ENCODE results near the gene RASAL3.

The RASAL3 gene

DNA sequence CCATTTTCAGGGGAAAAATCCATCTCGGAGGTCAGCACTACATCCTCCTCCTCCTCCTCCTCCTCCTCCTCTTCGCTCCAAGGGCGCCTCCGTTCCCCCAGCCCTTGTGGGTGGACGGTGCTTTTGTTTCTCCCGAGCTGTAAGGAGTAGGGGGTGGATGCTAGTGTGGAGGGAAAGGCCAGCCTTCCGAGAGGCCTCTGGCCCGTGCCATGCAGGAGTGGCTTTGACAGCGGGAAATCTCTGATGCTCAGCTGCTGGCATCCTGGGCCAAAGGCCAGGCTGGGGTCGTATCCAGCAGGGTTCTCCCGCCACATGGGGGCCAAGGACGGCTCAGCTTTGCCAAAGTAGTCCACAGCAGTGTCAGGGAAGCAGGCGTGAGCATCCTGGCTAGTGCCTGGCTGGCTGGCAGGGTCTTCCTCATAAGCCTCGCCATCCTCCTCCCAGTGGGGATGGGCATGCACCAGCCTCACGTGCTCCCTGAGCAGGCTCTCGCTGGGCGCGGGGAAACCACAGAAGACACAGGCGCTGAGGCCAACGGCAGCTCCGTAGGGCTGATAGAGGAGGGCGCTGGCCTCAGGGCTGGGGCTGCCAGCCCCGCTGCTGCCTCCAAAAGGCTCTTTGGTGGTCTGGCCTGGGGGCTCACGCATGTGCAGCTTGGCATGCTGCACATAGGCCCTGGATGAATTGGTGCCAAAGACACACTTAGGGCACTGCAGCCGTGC is 25.1 kb downstream of the RASAL3 start:
- H3K36me3 ChIP-seq (ENCODE audit: insufficient read depth, insufficient read length, low read length) = no peaks in the 10 kb centered on the region
- TF ChIP-seq YY1 (IDR thresholded peaks at IDR 0.05; ENCODE audit: insufficient read depth, insufficient read length) (no peak), SUZ12 (IDR thresholded peaks at IDR 0.05; ENCODE audit: extremely low read depth, insufficient read depth, insufficient read length) (no peak), ZNF274 (IDR thresholded peaks at IDR 0.05; ENCODE audit: low read depth, low read length) (no peak)
- H3K9ac ChIP-seq (ENCODE audit: insufficient read length, low read depth) = peak overlapping the region; percentile 8
- DNase-seq (ENCODE audit: low read depth, low spot score) = no peak
- no peak overlapping the region for H3K4me3 ChIP-seq (ENCODE audit: insufficient read length, low read depth)
- peaks cover 25% of the 10 kb centered on the region for H3K4me1 ChIP-seq (ENCODE audit: insufficient read depth, insufficient read length)
- no peaks in the 10 kb centered on the region for H3K9me3 ChIP-seq (ENCODE audit: insufficient read depth, low read length)
- no peaks in the 10 kb centered on the region for H3K27me3 ChIP-seq (ENCODE audit: insufficient read depth, insufficient read length)

DNA sequence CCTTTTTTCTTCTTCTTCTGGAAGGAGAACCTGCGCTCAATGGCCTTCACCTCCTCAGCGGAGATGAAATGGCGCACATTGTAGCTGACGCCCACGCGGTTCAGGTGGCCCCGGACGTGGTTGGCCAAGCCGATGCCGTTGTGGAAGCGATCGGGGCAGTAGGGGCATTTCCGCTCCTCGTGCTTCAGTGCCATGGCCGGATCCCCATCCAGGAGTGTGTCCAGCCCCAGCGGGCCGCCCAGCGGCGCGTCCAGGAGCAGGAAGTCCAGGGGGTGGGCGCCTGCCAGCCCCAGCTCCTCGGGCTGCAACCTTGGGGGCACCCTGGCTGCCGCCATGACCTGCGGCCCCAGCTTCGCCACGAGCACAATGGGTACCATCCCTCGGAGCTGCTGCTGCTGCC is 25.8 kb downstream of the RASAL3 start:
- Histone ChIP-seq H3K36me3 (ENCODE audit: insufficient read depth, insufficient read length, low read length) (no peaks in the 10 kb centered on the region), H3K9me3 (ENCODE audit: insufficient read depth, low read length) (no peaks in the 10 kb centered on the region), H3K4me1 (ENCODE audit: insufficient read depth, insufficient read length) (peaks cover 25% of the 10 kb centered on the region), H3K4me3 (ENCODE audit: insufficient read length, low read depth) (no peak overlapping the region), H3K27me3 (ENCODE audit: insufficient read depth, insufficient read length) (no peaks in the 10 kb centered on the region), H3K9ac (ENCODE audit: insufficient read length, low read depth) (no peak overlapping the region)
- TF ChIP-seq YY1 (IDR thresholded peaks at IDR 0.05; ENCODE audit: insufficient read depth, insufficient read length) = no peak
- no peak for TF ChIP-seq SUZ12 (IDR thresholded peaks at IDR 0.05; ENCODE audit: extremely low read depth, insufficient read depth, insufficient read length)
- TF ChIP-seq ZNF274 (IDR thresholded peaks at IDR 0.05; ENCODE audit: low read depth, low read length) = no peak
- DNase-seq (ENCODE audit: low read depth, low spot score) = no peak

DNA sequence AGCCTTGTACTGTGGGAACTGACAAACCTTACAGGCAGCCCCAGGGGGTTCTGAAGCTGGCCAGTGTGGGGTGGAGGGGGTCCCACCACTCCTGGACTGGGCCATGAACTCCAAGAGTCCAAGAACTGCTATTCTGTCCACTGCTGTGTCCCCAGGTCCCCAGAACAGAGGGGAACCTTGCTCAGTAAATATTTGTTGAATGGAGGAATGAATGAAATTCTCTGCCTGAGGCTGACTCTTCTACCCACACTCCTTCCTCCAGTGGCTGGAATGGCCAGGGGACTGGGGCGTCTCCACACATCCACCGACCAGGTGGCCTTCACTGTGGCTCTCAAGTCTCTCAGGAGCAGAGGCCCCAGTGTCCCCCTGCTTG is 26.2 kb downstream of the RASAL3 start:
- Histone ChIP-seq H3K9me3 (ENCODE audit: insufficient read depth, low read length) (no peaks in the 10 kb centered on the region), H3K4me1 (ENCODE audit: insufficient read depth, insufficient read length) (peaks cover 28% of the 10 kb centered on the region), H3K36me3 (ENCODE audit: insufficient read depth, insufficient read length, low read length) (no peaks in the 10 kb centered on the region), H3K9ac (ENCODE audit: insufficient read length, low read depth) (no peak overlapping the region), H3K27me3 (ENCODE audit: insufficient read depth, insufficient read length) (no peaks in the 10 kb centered on the region), H3K4me3 (ENCODE audit: insufficient read length, low read depth) (no peak overlapping the region)
- TF ChIP-seq ZNF274 (IDR thresholded peaks at IDR 0.05; ENCODE audit: low read depth, low read length) (no peak), YY1 (IDR thresholded peaks at IDR 0.05; ENCODE audit: insufficient read depth, insufficient read length) (no peak)
- no peak for DNase-seq (ENCODE audit: low read depth, low spot score)

DNA sequence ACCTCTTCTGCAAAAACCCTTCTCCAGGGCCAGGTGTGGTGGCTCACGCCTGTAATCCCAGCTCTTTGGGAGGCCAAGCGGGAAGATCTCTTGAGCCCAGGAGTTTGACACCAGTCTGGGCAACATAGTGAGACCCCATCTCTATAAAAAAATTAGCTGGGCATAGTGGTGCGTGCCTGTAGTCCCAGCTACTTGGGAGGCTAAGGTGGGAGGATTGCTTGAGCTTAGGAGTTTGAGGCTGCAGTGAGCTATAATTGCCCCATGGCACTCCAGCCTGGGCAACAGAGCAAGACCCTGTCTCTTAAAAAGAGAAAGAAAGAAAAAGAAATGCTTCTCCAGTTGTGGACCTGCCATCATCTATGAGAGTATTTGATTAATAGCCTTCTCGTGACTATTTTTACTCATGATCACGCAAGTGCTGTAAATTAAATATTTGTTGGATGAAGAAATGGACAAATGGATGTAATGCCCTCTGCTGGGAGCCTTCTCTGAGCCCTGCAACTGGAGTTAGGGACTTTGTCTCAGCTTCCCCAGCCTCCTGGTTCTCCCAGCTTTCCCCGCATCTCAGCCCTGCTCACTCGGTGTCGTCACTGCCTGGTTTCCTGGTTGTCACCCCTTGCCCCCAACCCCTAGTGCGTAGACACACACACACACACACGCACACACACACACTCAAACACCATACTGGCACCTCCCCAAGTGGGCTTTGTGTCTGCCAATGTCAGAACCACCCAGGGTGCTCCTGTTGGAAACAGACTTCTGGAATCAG is 26.8 kb downstream of the RASAL3 start:
- H3K9ac ChIP-seq (ENCODE audit: insufficient read length, low read depth) = no peak overlapping the region
- no peak overlapping the region for H3K4me3 ChIP-seq (ENCODE audit: insufficient read length, low read depth)
- DNase-seq (ENCODE audit: low read depth, low spot score) = no peak

DNA sequence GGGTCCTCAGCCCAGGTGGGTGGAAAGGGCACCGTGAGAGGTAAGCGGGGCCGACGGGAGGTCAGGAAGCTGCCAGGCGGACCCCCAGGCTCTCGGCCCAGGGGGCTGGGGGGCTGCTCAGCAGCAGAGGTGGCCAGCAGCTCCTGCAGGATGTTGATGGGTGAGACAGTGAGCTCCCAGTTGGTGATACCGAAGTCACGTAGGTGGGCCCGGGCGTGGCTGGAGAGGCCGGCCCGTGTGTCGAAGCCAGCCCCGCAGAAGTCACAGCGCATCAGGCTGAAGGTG is 27.6 kb downstream of the RASAL3 start:
- Histone ChIP-seq H3K4me3 (ENCODE audit: insufficient read length, low read depth) (no peak overlapping the region), H3K9me3 (ENCODE audit: insufficient read depth, low read length) (no peaks in the 10 kb centered on the region), H3K27me3 (ENCODE audit: insufficient read depth, insufficient read length) (no peaks in the 10 kb centered on the region), H3K36me3 (ENCODE audit: insufficient read depth, insufficient read length, low read length) (no peaks in the 10 kb centered on the region), H3K4me1 (ENCODE audit: insufficient read depth, insufficient read length) (peaks cover 28% of the 10 kb centered on the region), H3K9ac (ENCODE audit: insufficient read length, low read depth) (no peak overlapping the region)
- no peak for DNase-seq (ENCODE audit: low read depth, low spot score)
- TF ChIP-seq SUZ12 (IDR thresholded peaks at IDR 0.05; ENCODE audit: extremely low read depth, insufficient read depth, insufficient read length) (no peak), YY1 (IDR thresholded peaks at IDR 0.05; ENCODE audit: insufficient read depth, insufficient read length) (no peak), ZNF274 (IDR thresholded peaks at IDR 0.05; ENCODE audit: low read depth, low read length) (no peak)

More for the DNA sequence above, 26.8 kb downstream of the RASAL3 start:
- Histone ChIP-seq H3K27me3 (ENCODE audit: insufficient read depth, insufficient read length) (no peaks in the 10 kb centered on the region), H3K4me1 (ENCODE audit: insufficient read depth, insufficient read length) (peaks cover 28% of the 10 kb centered on the region), H3K36me3 (ENCODE audit: insufficient read depth, insufficient read length, low read length) (no peaks in the 10 kb centered on the region), H3K9me3 (ENCODE audit: insufficient read depth, low read length) (no peaks in the 10 kb centered on the region)
- TF ChIP-seq SUZ12 (IDR thresholded peaks at IDR 0.05; ENCODE audit: extremely low read depth, insufficient read depth, insufficient read length) (no peak), YY1 (IDR thresholded peaks at IDR 0.05; ENCODE audit: insufficient read depth, insufficient read length) (no peak), ZNF274 (IDR thresholded peaks at IDR 0.05; ENCODE audit: low read depth, low read length) (no peak)

DNA sequence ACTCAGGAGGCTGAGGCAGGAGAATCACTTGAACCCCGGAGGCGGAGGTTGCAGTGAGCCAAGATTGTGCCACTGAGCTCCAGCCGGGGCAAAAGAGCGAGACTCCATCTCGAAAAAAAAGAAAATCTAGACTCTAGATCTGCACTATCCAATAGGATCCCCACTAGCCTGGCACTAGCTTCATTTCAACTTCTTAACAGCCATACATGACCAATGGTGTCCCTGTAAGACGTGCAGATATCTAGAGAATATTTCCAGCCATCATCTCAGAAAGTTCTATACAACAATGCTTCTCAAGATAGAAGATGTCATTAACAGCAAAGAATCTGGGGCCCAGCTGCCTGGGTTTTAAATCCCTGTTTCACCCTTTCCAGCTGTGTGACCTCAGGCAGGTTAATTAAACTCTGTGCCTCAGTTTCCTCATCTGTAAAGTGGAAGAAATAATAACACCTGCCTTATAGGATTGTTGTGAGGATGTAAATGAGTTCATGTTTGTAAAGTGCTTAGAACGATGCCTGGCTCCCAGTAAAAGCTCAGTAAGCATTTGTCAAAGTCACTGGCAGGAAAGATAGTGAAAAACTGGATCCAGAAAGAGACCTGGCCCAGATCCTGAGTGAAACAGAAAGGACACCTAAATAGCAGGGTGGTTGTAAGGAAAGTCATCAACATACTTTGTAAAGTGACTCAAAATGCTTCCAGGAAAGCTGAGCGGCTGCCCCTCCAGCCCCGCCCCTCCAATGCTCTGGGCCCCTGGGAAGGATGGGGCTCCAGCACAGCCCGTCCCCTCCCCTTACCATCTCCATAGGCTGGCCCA is 28.1 kb downstream of the RASAL3 start:
- Histone ChIP-seq H3K9ac (ENCODE audit: insufficient read length, low read depth) (peak overlapping the region; percentile 64), H3K9me3 (ENCODE audit: insufficient read depth, low read length) (no peaks in the 10 kb centered on the region), H3K4me1 (ENCODE audit: insufficient read depth, insufficient read length) (peaks cover 32% of the 10 kb centered on the region), H3K4me3 (ENCODE audit: insufficient read length, low read depth) (no peak overlapping the region), H3K27me3 (ENCODE audit: insufficient read depth, insufficient read length) (no peaks in the 10 kb centered on the region), H3K36me3 (ENCODE audit: insufficient read depth, insufficient read length, low read length) (peaks cover 4% of the 10 kb centered on the region)
- DNase-seq (ENCODE audit: low read depth, low spot score) = no peak
- TF ChIP-seq SUZ12 (IDR thresholded peaks at IDR 0.05; ENCODE audit: extremely low read depth, insufficient read depth, insufficient read length) = no peak

DNA sequence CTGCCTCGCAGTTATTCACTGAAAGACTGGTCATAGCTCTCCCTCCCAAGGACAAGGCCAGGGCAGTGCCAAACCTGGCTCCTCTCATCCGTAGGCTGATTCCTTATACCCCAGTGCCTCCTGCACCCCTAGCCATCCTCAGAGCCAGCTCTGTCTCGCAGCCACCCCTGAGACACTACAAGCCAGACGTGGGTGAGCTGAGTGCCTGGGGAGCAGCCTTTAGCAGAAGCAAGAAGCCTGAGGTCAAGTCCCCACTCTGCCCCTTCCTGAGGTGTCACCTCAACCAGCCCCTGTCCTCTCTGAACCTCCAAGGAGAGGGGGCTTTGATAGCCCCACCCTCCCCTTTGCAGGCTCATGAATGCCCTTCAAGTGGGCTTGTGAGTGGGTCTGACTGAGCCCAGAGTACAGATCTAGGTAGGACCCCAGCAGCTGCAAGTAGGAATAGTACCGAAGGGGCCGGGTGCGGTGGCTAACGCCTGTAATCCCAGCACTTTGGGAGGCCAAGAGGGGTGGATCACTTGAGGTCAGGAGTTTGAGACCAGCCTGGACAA is 30.8 kb downstream of the RASAL3 start:
- Histone ChIP-seq H3K9me3 (ENCODE audit: insufficient read depth, low read length) (no peaks in the 10 kb centered on the region), H3K9ac (ENCODE audit: insufficient read length, low read depth) (peak overlapping the region; percentile 86), H3K4me1 (ENCODE audit: insufficient read depth, insufficient read length) (peaks cover 31% of the 10 kb centered on the region), H3K4me3 (ENCODE audit: insufficient read length, low read depth) (peak overlapping the region; percentile 89), H3K27me3 (ENCODE audit: insufficient read depth, insufficient read length) (no peaks in the 10 kb centered on the region), H3K36me3 (ENCODE audit: insufficient read depth, insufficient read length, low read length) (peaks cover 30% of the 10 kb centered on the region)
- TF ChIP-seq ZNF274 (IDR thresholded peaks at IDR 0.05; ENCODE audit: low read depth, low read length) (no peak), SUZ12 (IDR thresholded peaks at IDR 0.05; ENCODE audit: extremely low read depth, insufficient read depth, insufficient read length) (no peak), YY1 (IDR thresholded peaks at IDR 0.05; ENCODE audit: insufficient read depth, insufficient read length) (no peak)
- no peak for DNase-seq (ENCODE audit: low read depth, low spot score)
